ENCODE data around the gene NDUFB11.

The NDUFB11 gene

GRCh38 chrX:47174376-47174775 lies 29.9 kb upstream of the NDUFB11 start:
- FAIRE-seq, result no peak

GRCh38 chrX:47172971-47173792 lies 28.7 kb upstream of the NDUFB11 start:
- FAIRE-seq, result no peak

- no peak for FAIRE-seq
Observed at GRCh38 chrX:47172549-47172948, 28.0 kb upstream of the NDUFB11 start.

GRCh38 chrX:47171996-47172395 lies 27.5 kb upstream of the NDUFB11 start:
- FAIRE-seq, result no peak

- FAIRE-seq, result no peak
Observed at GRCh38 chrX:47170861-47171692, 26.6 kb upstream of the NDUFB11 start.

- FAIRE-seq, result no peak
Observed at GRCh38 chrX:47169726-47170515, 25.4 kb upstream of the NDUFB11 start.

GRCh38 chrX:47169273-47169672 lies 24.8 kb upstream of the NDUFB11 start:
- no peak for FAIRE-seq

GRCh38 chrX:47168495-47169073 lies 24.1 kb upstream of the NDUFB11 start:
- FAIRE-seq, result no peak

- no peak for FAIRE-seq
Observed at GRCh38 chrX:47166126-47166525, 21.6 kb upstream of the NDUFB11 start.

- no peak for FAIRE-seq
Observed at GRCh38 chrX:47164420-47164819, 19.9 kb upstream of the NDUFB11 start.

- no peak for FAIRE-seq
Observed at GRCh38 chrX:47162927-47163583, 18.6 kb upstream of the NDUFB11 start.

GRCh38 chrX:47160781-47161180 lies 16.3 kb upstream of the NDUFB11 start:
- no peak for FAIRE-seq

- no peak for FAIRE-seq
Observed at GRCh38 chrX:47158781-47159180, 14.3 kb upstream of the NDUFB11 start.

- no peak for FAIRE-seq
Observed at GRCh38 chrX:47158131-47158530, 13.6 kb upstream of the NDUFB11 start.

- no peak for FAIRE-seq
Observed at GRCh38 chrX:47156611-47157520, 12.4 kb upstream of the NDUFB11 start.

- FAIRE-seq, result no peak
Observed at GRCh38 chrX:47151435-47151834, 6.9 kb upstream of the NDUFB11 start.

- no peak for FAIRE-seq
Observed at GRCh38 chrX:47148946-47149345, 4.4 kb upstream of the NDUFB11 start.

- no peak for FAIRE-seq
Observed at GRCh38 chrX:47146936-47147859, 2.7 kb upstream of the NDUFB11 start.

- no peak for FAIRE-seq
Observed at GRCh38 chrX:47146121-47146935, 1.8 kb upstream of the NDUFB11 start.
